ENCODE measurements around the gene GNAI3. TPM values are rescaled to one million over a fixed set of nuclear protein-coding genes. Genes with fewer than 3 reads are reported as not detected.

The GNAI3 gene
- total RNA-seq, 1 experiment from 2014 or later, result 9.9 TPM

DNA sequence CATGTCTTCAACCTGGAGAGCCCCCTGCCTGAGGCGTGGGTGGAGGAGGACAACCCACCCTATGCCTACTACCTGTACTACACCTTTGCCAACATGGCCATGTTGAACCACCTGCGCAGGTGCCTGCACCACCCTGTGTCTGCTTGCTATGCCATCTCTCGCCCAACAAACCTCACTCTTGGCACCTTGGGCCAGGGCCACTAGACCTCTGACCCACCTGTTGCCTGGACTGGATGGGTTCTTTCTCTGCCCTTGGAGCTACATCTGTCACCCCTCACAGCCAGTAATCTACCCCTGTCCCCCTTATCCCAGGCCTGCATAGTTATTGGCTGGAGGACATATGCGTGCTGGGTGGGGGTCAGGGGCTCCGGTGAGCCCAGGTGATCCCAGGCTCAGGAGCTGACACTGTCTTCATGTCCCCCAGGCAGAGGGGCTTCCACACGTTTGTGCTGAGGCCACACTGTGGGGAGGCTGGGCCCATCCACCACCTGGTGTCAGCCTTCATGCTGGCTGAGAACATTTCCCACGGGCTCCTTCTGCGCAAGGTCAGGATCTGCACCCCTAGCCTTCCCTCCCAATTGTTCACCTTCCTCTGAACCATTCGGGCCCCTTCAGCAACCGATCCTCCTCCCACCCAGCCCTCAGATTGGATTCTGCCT, 81.1 kb downstream of the GNAI3 start:
- Histone ChIP-seq H4K91ac (ENCODE audit: insufficient read length, low read depth, low read length) (no peak overlapping the region), H4K5ac (ENCODE audit: insufficient read length, low read depth, low read length) (no peak overlapping the region), H4K20me1 (ENCODE audit: control insufficient read depth, insufficient read depth, insufficient read length) (no peaks in the 10 kb centered on the region), H2BK12ac (ENCODE audit: insufficient read length, low read depth, low read length) (no peak overlapping the region), H3K23ac (ENCODE audit: insufficient read length, low read depth, low read length) (no peak overlapping the region), H4K8ac (replicated peaks; ENCODE audit: insufficient read length, low read depth, low read length) (no peak overlapping the region), H3K4me2 (ENCODE audit: insufficient read depth, insufficient read length, low read length) (no peak overlapping the region), H2BK15ac (ENCODE audit: low read depth, low read length) (no peak overlapping the region), H3K79me1 (ENCODE audit: insufficient read depth, low read depth, low read length, poor library complexity, severe bottlenecking) (no peaks in the 10 kb centered on the region), H3K56ac (ENCODE audit: insufficient read length, low read depth, low read length) (no peak overlapping the region), H2BK5ac (ENCODE audit: insufficient read length, low read length) (no peak overlapping the region), H3K9ac (ENCODE audit: extremely low read depth, insufficient read length, low read length) (no peak overlapping the region), H3K18ac (ENCODE audit: insufficient read length, low read depth, low read length) (no peak overlapping the region), H2BK20ac (ENCODE audit: low read depth, low read length, poor library complexity, severe bottlenecking) (no peak overlapping the region), H3K14ac (ENCODE audit: insufficient read depth, low read length) (no peak overlapping the region), H3K23me2 (ENCODE audit: insufficient read length, low read depth, low read length, poor library complexity, severe bottlenecking) (no peaks in the 10 kb centered on the region), H2AK5ac (ENCODE audit: insufficient read length, low read length) (no peak overlapping the region), H3K79me2 (ENCODE audit: insufficient read depth, low read length) (no peaks in the 10 kb centered on the region), H3T11ph (ENCODE audit: low read length) (no peak overlapping the region), H3K4me1 (ENCODE audit: insufficient read depth, low read length) (no peaks in the 10 kb centered on the region), H3K27me3 (ENCODE audit: insufficient read depth, low read length) (no peaks in the 10 kb centered on the region), H2BK120ac (ENCODE audit: low read depth, low read length, poor library complexity, severe bottlenecking) (no peak overlapping the region), H2AFZ (ENCODE audit: low read length) (no peak overlapping the region), H3K27ac (ENCODE audit: insufficient read length, low read depth, low read length) (no peak overlapping the region), H3K9me3 (ENCODE audit: control insufficient read depth, low read depth, low read length) (no peaks in the 10 kb centered on the region), H3K4ac (ENCODE audit: low read depth, low read length) (no peak overlapping the region)
- TF ChIP-seq, protein P1, sequence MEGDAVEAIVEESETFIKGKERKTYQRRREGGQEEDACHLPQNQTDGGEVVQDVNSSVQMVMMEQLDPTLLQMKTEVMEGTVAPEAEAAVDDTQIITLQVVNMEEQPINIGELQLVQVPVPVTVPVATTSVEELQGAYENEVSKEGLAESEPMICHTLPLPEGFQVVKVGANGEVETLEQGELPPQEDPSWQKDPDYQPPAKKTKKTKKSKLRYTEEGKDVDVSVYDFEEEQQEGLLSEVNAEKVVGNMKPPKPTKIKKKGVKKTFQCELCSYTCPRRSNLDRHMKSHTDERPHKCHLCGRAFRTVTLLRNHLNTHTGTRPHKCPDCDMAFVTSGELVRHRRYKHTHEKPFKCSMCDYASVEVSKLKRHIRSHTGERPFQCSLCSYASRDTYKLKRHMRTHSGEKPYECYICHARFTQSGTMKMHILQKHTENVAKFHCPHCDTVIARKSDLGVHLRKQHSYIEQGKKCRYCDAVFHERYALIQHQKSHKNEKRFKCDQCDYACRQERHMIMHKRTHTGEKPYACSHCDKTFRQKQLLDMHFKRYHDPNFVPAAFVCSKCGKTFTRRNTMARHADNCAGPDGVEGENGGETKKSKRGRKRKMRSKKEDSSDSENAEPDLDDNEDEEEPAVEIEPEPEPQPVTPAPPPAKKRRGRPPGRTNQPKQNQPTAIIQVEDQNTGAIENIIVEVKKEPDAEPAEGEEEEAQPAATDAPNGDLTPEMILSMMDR (conservative IDR thresholded peaks at IDR 0.05), result no peak
- DNase-seq, result no peak
- H3K36me3 Mint-ChIP-seq (ENCODE audit: insufficient read depth in 1 of 3, low read depth in 3 of 3), result peaks cover 27 to 48% (median 43%) of the 10 kb centered on the region in 3 experiments; a peak in 6 of 7 replicates
- H3K27me3 Mint-ChIP-seq (ENCODE audit: low read depth), result no peaks in the 10 kb centered on the region
- H3K27ac Mint-ChIP-seq, result no peak overlapping the region
- no CpG with 5 or more reads among the region's 10 CpGs for WGBS (ENCODE audit: extremely low coverage, insufficient read length, low lambda C conversion rate)
- no peak overlapping the region for H3K4me3 Mint-ChIP-seq
- H3K4me1 Mint-ChIP-seq, result peaks cover 4 to 20% of the 10 kb centered on the region in 2 experiments
- H3K9me3 Mint-ChIP-seq, result no peaks in the 10 kb centered on the region

Measured in H9 (cell line).